Epithelial cell of esophagus (primary cell): ENCODE results near the gene SLC24A4.
A peak's percentile ranks its signal among the peaks of the same experiment; 100 is the strongest.

ENCODE experiments used
- DNase-seq: peaks from one replicate; pipeline ENCODE4 v3.0.0; 2010; ENCODE audit warnings: low read depth
- H3K4me3 ChIP-seq: 2 replicates; pipeline ENCODE4 v1.5.1; 2011; ENCODE audit warnings: mild to moderate bottlenecking, low read length, control low read depth
- TF ChIP-seq, protein P1 (sequence below): IDR thresholded peaks from 2 replicates; pipeline ENCODE4 v1.5.1; 2011; ENCODE audit warnings: low read depth, mild to moderate bottlenecking, low read length, control low read depth, inconsistent platforms; ENCODE audit not compliant: insufficient read depth; ENCODE audit errors: missing control alignments

SLC24A4 gene

GRCh38 chr14:92315050-92315805 lies 7.7 kb upstream of the SLC24A4 start:
- no peak overlapping the region for H3K4me3 ChIP-seq
- no peak for DNase-seq
- TF ChIP-seq, protein P1, sequence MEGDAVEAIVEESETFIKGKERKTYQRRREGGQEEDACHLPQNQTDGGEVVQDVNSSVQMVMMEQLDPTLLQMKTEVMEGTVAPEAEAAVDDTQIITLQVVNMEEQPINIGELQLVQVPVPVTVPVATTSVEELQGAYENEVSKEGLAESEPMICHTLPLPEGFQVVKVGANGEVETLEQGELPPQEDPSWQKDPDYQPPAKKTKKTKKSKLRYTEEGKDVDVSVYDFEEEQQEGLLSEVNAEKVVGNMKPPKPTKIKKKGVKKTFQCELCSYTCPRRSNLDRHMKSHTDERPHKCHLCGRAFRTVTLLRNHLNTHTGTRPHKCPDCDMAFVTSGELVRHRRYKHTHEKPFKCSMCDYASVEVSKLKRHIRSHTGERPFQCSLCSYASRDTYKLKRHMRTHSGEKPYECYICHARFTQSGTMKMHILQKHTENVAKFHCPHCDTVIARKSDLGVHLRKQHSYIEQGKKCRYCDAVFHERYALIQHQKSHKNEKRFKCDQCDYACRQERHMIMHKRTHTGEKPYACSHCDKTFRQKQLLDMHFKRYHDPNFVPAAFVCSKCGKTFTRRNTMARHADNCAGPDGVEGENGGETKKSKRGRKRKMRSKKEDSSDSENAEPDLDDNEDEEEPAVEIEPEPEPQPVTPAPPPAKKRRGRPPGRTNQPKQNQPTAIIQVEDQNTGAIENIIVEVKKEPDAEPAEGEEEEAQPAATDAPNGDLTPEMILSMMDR = no peak

GRCh38 chr14:92316176-92316575 lies 6.8 kb upstream of the SLC24A4 start:
- H3K4me3 ChIP-seq = no peak overlapping the region
- TF ChIP-seq, protein P1 = no peak
- DNase-seq = no peak

DNA sequence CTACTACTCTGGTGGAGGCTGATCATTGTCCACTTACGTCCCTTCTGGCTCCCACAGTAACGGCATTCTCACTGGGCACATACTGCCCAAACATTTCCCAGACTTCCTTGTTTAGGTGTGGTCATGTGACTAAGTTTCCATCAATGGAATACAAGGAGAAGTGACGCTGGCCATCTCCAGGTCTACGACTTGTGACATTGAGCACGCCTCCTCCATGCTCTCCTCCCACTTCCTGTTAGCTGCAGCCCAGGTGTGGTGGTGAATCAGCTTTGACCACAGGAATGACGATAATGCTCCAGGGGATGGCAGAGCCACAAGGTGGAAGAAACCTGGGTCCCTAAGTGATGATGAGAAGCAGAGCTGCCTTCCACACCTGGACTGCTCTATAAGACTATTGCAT lies 6.0 kb upstream of the SLC24A4 start:
- DNase-seq = peak; percentile 78
- TF ChIP-seq, protein P1 = no peak
- no peak overlapping the region for H3K4me3 ChIP-seq

GRCh38 chr14:92317511-92317910 lies 5.5 kb upstream of the SLC24A4 start:
- H3K4me3 ChIP-seq = no peak overlapping the region
- DNase-seq = no peak
- TF ChIP-seq, protein P1 = no peak

DNA sequence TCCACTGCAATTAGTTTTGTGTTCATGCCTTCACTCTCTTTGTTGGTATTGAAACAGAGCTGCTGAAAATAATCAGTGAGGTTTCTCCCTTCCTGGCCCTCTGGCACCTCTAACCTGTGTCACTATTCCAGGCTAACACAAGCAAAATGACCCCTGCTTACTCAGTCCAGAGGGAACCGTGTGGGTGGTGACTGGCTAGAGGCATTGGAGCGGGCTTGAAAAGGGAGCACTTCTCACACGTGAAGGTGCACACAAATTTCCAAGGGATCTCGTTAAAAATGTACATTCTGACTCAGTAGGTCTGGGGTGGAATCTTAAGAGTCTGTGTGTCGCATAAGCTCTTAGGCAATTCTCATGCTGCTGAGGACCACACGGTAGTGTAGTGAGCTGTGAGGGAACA lies 1.3 kb upstream of the SLC24A4 start:
- TF ChIP-seq, protein P1 = no peak
- no peak overlapping the region for H3K4me3 ChIP-seq
- no peak for DNase-seq

GRCh38 chr14:92322516-92322915 lies 449 bp upstream of the SLC24A4 start:
- no peak for DNase-seq
- no peak overlapping the region for H3K4me3 ChIP-seq
- TF ChIP-seq, protein P1 = no peak
